Muscle of leg (tissue), 16 donors: Measurements from ENCODE around the gene YIF1B. TPM values are rescaled to one million over a fixed set of nuclear protein-coding genes. Genes with fewer than 3 reads are reported as not detected.
"Not testable (repeated sequence)": the region's sequence is repeated elsewhere in the genome, so short reads cannot be mapped to it uniquely, and the experiment has no call there.

Experiments
- DNase-seq: peaks from one replicate; pipeline ENCODE4 v3.0.0; 2013
- H3K27ac ChIP-seq: one replicate; pipeline ENCODE4 v1.5.1; 2013; ENCODE audit warnings: mild to moderate bottlenecking, low read length, control low read depth
- H3K27me3 ChIP-seq: one replicate; pipeline ENCODE4 v1.6.1; 2013; ENCODE audit warnings: low read length; ENCODE audit not compliant: control insufficient read depth, insufficient read depth
- H3K36me3 ChIP-seq: one replicate; pipeline ENCODE4 v1.6.1; 2013; ENCODE audit warnings: low read length; ENCODE audit not compliant: control insufficient read depth, insufficient read depth
- H3K4me1 ChIP-seq: one replicate; pipeline ENCODE4 v1.6.1; 2013; ENCODE audit warnings: low read length; ENCODE audit not compliant: control insufficient read depth, insufficient read depth
- H3K4me3 ChIP-seq: one replicate; pipeline ENCODE4 v1.5.1; 2013; ENCODE audit warnings: low read length, control low read depth
- H3K9me3 ChIP-seq: replicated peaks from 2 replicates; pipeline ENCODE4 v1.6.1; 2013; ENCODE audit warnings: low read depth, low read length; ENCODE audit not compliant: control insufficient read depth
- WGBS: methylation state at CpG from one replicate; pipeline ENCODE4 v1.1.5; 2013; ENCODE audit warnings: missing lambda C conversion rate; ENCODE audit not compliant: insufficient coverage; 5-methylcytosine and 5-hydroxymethylcytosine counted together
- long read RNA-seq, 11 donors: transcript quantifications; one replicate each; lab custom pipeline, GENCODE V29; 2026
- polyA plus RNA-seq, 8 donors: library from polyadenylated mRNA; unstranded; fragments of 120-200 nt; gene quantifications; one replicate each; pipeline versions ENCODE4 v1.2.1 to v1.2.3, GENCODE V29; 2013; ENCODE audit warnings: inconsistent platforms in 1 of 8, low replicate concordance in 1 of 8; ENCODE audit not compliant: insufficient read length in 8 of 8, insufficient read depth in 1 of 8
- total RNA-seq: library from RNA; stranded (reverse); fragments of 120-200 nt; gene quantifications from one replicate; pipeline ENCODE4 v1.2.4, GENCODE V29; 2013

Gene YIF1B
- 25.9 TPM for total RNA-seq
- 10 to 100 TPM; 27.6 to 32.5 (median 30.5) TPM for polyA plus RNA-seq
- long read RNA-seq, donor 1, partial matches to known transcripts = 0 of 5 reads
- long read RNA-seq, donor 1, other reads (novel, unspliced or antisense) = 0 of 5 reads
- long read RNA-seq, donor 2, partial matches to known transcripts = 14 of 25 reads
- long read RNA-seq, donor 2, other reads (novel, unspliced or antisense) = 10 of 25 reads
- long read RNA-seq, donor 3, transcript YIF1B-216 (8 exons, 1,181 nt) = major isoform, 11 of 23 reads
- long read RNA-seq, donor 3, partial matches to known transcripts = 8 of 23 reads
- long read RNA-seq, donor 3, other reads (novel, unspliced or antisense) = 0 of 23 reads
- long read RNA-seq, donor 4, transcript YIF1B-203 (8 exons, 1,225 nt) = major isoform, 5 of 14 reads
- long read RNA-seq, donor 4, transcript YIF1B-216 (8 exons, 1,181 nt) = major isoform, 5 of 14 reads
- long read RNA-seq, donor 4, partial matches to known transcripts = 0 of 14 reads
- long read RNA-seq, donor 4, other reads (novel, unspliced or antisense) = 0 of 14 reads
- long read RNA-seq, donor 5, transcript YIF1B-216 (8 exons, 1,181 nt) = major isoform, 11 of 44 reads
- long read RNA-seq, donor 5, transcript YIF1B-203 (8 exons, 1,225 nt) = minor isoform, 7 of 44 reads
- long read RNA-seq, donor 5, partial matches to known transcripts = 24 of 44 reads
- long read RNA-seq, donor 5, other reads (novel, unspliced or antisense) = 0 of 44 reads
- long read RNA-seq, donor 6, transcript YIF1B-216 (8 exons, 1,181 nt) = major isoform, 16 of 21 reads
- long read RNA-seq, donor 6, partial matches to known transcripts = 0 of 21 reads
- long read RNA-seq, donor 6, other reads (novel, unspliced or antisense) = 0 of 21 reads
- long read RNA-seq, donor 7, transcript YIF1B-203 (8 exons, 1,225 nt) = minor isoform, 7 of 263 reads
- long read RNA-seq, donor 7, transcript YIF1B-216 (8 exons, 1,181 nt) = major isoform, 13 of 263 reads
- long read RNA-seq, donor 7, partial matches to known transcripts = 224 of 263 reads
- long read RNA-seq, donor 7, other reads (novel, unspliced or antisense) = 8 of 263 reads
- long read RNA-seq, donor 8, transcript YIF1B-216 (8 exons, 1,181 nt) = major isoform, 6 of 144 reads
- long read RNA-seq, donor 8, partial matches to known transcripts = 46 of 144 reads
- long read RNA-seq, donor 8, other reads (novel, unspliced or antisense) = 90 of 144 reads
- long read RNA-seq, donor 9, partial matches to known transcripts = 0 of 6 reads
- long read RNA-seq, donor 9, other reads (novel, unspliced or antisense) = 0 of 6 reads
- long read RNA-seq, donor 10, partial matches to known transcripts = 86 of 211 reads
- long read RNA-seq, donor 10, other reads (novel, unspliced or antisense) = 121 of 211 reads
- long read RNA-seq, donor 11, transcript YIF1B-216 (8 exons, 1,181 nt) = major isoform, 6 of 17 reads
- long read RNA-seq, donor 11, partial matches to known transcripts = 5 of 17 reads
- long read RNA-seq, donor 11, other reads (novel, unspliced or antisense) = 0 of 17 reads

GRCh38 chr19:38315657-38316476, at the start of gene YIF1B:
Gene YIF1B, minus strand, starts transcription at chr19:38315947. Its CDS starts 30 bp downstream, at chr19:38315917.
- DNase-seq = peak; percentile 99
- peaks cover 28% of the 10 kb centered on the region for H3K4me1 ChIP-seq
- peaks cover 18% of the 10 kb centered on the region for H3K27me3 ChIP-seq
- peak within 1 kb of the TSS; percentile 89 for H3K27ac ChIP-seq
- WGBS = 0% methylated on average over 39 of the region's 64 CpGs
- H3K36me3 ChIP-seq = no peaks in the 10 kb centered on the region
- H3K9me3 ChIP-seq = no peaks in the 10 kb centered on the region
- H3K4me3 ChIP-seq = peak within 1 kb of the TSS; percentile 78

- peaks cover 17% of the 10 kb centered on the region for H3K4me1 ChIP-seq
- WGBS = 77% methylated on average over 7 of the region's 16 CpGs
- H3K9me3 ChIP-seq, H3K36me3 ChIP-seq, DNase-seq, H3K4me3 ChIP-seq, H3K27ac ChIP-seq: not testable (repeated sequence)
- peaks cover 60% of the 10 kb centered on the region for H3K27me3 ChIP-seq
Observed at GRCh38 chr19:38362946-38363688, 47.4 kb upstream of the YIF1B start.

- Histone ChIP-seq H3K27me3 (peaks cover 60% of the 10 kb centered on the region), H3K27ac (peak overlapping the region; percentile 42)
- DNase-seq = peak; percentile 59
Observed at GRCh38 chr19:38362076-38362945, 46.6 kb upstream of the YIF1B start.

GRCh38 chr19:38361633-38362075, 45.9 kb upstream of the YIF1B start:
- WGBS = under 1% methylated on average over 34 of the region's 37 CpGs
- Histone ChIP-seq H3K27me3 (peaks cover 61% of the 10 kb centered on the region), H3K36me3 (no peaks in the 10 kb centered on the region), H3K27ac (no peak overlapping the region), H3K4me3 (peak overlapping the region; percentile 48), H3K4me1 (peaks cover 17% of the 10 kb centered on the region), H3K9me3 (no peaks in the 10 kb centered on the region)
- peak; percentile 81 for DNase-seq

More at GRCh38 chr19:38362076-38362945, 46.6 kb upstream of the YIF1B start:
- Histone ChIP-seq H3K4me3 (peak overlapping the region; percentile 48), H3K9me3 (no peaks in the 10 kb centered on the region), H3K4me1 (peaks cover 17% of the 10 kb centered on the region), H3K36me3 (no peaks in the 10 kb centered on the region)
- 2% methylated on average over 58 of the region's 68 CpGs for WGBS

- no peak overlapping the region for H3K27ac ChIP-seq
- peak overlapping the region; percentile 48 for H3K4me3 ChIP-seq
- H3K4me1 ChIP-seq = peaks cover 17% of the 10 kb centered on the region
- 17% methylated on average over 20 of the region's 23 CpGs for WGBS
- H3K36me3 ChIP-seq = no peaks in the 10 kb centered on the region
- no peak for DNase-seq
- peaks cover 66% of the 10 kb centered on the region for H3K27me3 ChIP-seq
- H3K9me3 ChIP-seq = no peaks in the 10 kb centered on the region
Observed at GRCh38 chr19:38360839-38361631, 45.3 kb upstream of the YIF1B start.

GRCh38 chr19:38360351-38360750, 44.6 kb upstream of the YIF1B start:
- H3K4me1 ChIP-seq = peaks cover 17% of the 10 kb centered on the region
- no peaks in the 10 kb centered on the region for H3K36me3 ChIP-seq
- H3K27ac ChIP-seq = no peak overlapping the region
- H3K27me3 ChIP-seq = peaks cover 63% of the 10 kb centered on the region
- no peaks in the 10 kb centered on the region for H3K9me3 ChIP-seq
- no peak for DNase-seq
- 78% methylated on average over 8 of the region's 9 CpGs for WGBS
- H3K4me3 ChIP-seq = no peak overlapping the region

GRCh38 chr19:38359242-38360021, 43.7 kb upstream of the YIF1B start:
- 51% methylated on average over 5 of the region's 18 CpGs for WGBS

More at GRCh38 chr19:38359242-38360021, 43.7 kb upstream of the YIF1B start:
- H3K9me3 ChIP-seq = no peaks in the 10 kb centered on the region
- H3K36me3 ChIP-seq = no peaks in the 10 kb centered on the region
- H3K4me3 ChIP-seq = no peak overlapping the region
- H3K4me1 ChIP-seq = peaks cover 17% of the 10 kb centered on the region
- no peak overlapping the region for H3K27ac ChIP-seq
- H3K27me3 ChIP-seq = peaks cover 66% of the 10 kb centered on the region
- DNase-seq = no peak
